HCT116 (cell line): ENCODE measurements around the gene RPP21. TPM values are rescaled to one million over a fixed set of nuclear protein-coding genes. Genes with fewer than 3 reads are reported as not detected.

Source experiments
- ATAC-seq: fragments of 200-7000 bp; cut with Tn5 transposase; 2 replicates; pipeline ENCODE4 v1.9.1; 2020; ENCODE audit warnings: mild to moderate bottlenecking, moderate library complexity
- BruUV-seq: library from RNA; stranded (reverse); fragments of 400-500 nt; replicated peaks from 2 replicates; lab custom pipeline; 2021; lab: Mats Ljungman, UMichigan
- CTCF ChIA-PET: fragments of 300-600 bp; sonication (Branson Sonifier 250); formaldehyde crosslinking; loops from one replicate; lab custom pipeline; 2021; ENCODE audit warnings: antibody characterized with exemption; lab: Charles Lee
- POLR2A ChIA-PET: fragments of 300-600, 350-600 bp; sonication (Branson Sonifier 250); formaldehyde crosslinking; loops from one replicate; lab custom pipeline; 2021; ENCODE audit warnings: antibody characterized with exemption; lab: Charles Lee
- RAD21 ChIA-PET, 2 experiments: fragments of 300-600 bp; sonication (Branson Sonifier 250); formaldehyde crosslinking; loops; one replicate each; lab custom pipeline; 2023; ENCODE audit warnings: low total read pairs in 2 of 2; ENCODE audit not compliant: uncharacterized antibody in 2 of 2, unreplicated experiment in 2 of 2, low non-redundant PET in 1 of 2; lab: Charles Lee
- DNase-seq: peaks from one replicate; pipeline ENCODE4 v3.0.0-alpha.2; 2010; ENCODE audit warnings: low read depth, low spot score
- H2AFZ ChIP-seq: fragments of 200-600 bp; shearing (Covaris generic), sonication (generic); 2 replicates; pipeline ENCODE4 v1.6.1; 2017; ENCODE audit warnings: low read depth, mixed run types, mixed read lengths, antibody characterized with exemption, low read length; ENCODE audit not compliant: poor library complexity, severe bottlenecking
- H3K27ac ChIP-seq: 2 replicates; pipeline ENCODE4 v1.5.1; 2012; ENCODE audit warnings: low read depth, low read length
- H3K27me3 ChIP-seq: fragments of 200-600 bp; sonication (generic); 2 replicates; pipeline ENCODE4 v1.6.1; 2016; ENCODE audit warnings: mixed run types, low read length, mixed read lengths; ENCODE audit not compliant: insufficient read depth
- H3K36me3 ChIP-seq, 2 experiments: fragments of 200-500 bp in 1 of 2; fragments of 200-600 bp in 1 of 2; sonication (Bioruptor generic) in 1 of 2; sonication (generic) in 1 of 2; 2 replicates each; pipeline versions ENCODE4 v1.5.1 to v1.6.1; 2014 to 2016; ENCODE audit warnings: low read length in 2 of 2, inconsistent platforms in 1 of 2, mixed read lengths in 1 of 2, mixed run types in 1 of 2; ENCODE audit not compliant: insufficient read depth in 2 of 2, control insufficient read depth in 1 of 2
- H3K4me1 ChIP-seq, 2 experiments: fragments of 200-600 bp in 1 of 2; sonication (generic) in 1 of 2; 2 replicates each; pipeline versions ENCODE4 v1.5.1 to v1.6.1; 2012 to 2017; ENCODE audit warnings: low read length in 2 of 2, inconsistent platforms in 1 of 2, mild to moderate bottlenecking in 1 of 2, mixed read lengths in 1 of 2, mixed run types in 1 of 2, moderate library complexity in 1 of 2; ENCODE audit not compliant: insufficient read depth in 2 of 2, control insufficient read depth in 1 of 2
- H3K4me2 ChIP-seq: fragments of 200-600 bp; sonication (generic); 2 replicates; pipeline ENCODE4 v1.6.1; 2017; ENCODE audit warnings: mixed run types, low read length, mixed read lengths
- H3K4me3 ChIP-seq, 2 experiments: fragments of 200-600 bp in 1 of 2; sonication (generic) in 1 of 2; replicated peaks in 1 of 2; 2 replicates each; pipeline ENCODE4 v1.5.1; 2011 to 2016; ENCODE audit warnings: low read length in 2 of 2, control low read depth in 1 of 2, low read depth in 1 of 2, mild to moderate bottlenecking in 1 of 2, mixed read lengths in 1 of 2, mixed run types in 1 of 2
- H3K79me2 ChIP-seq: fragments of 200-600 bp; sonication (generic); 2 replicates; pipeline ENCODE4 v1.6.1; 2017; ENCODE audit warnings: mild to moderate bottlenecking, mixed run types, low read length, moderate library complexity, mixed read lengths; ENCODE audit not compliant: insufficient read depth
- H3K9ac ChIP-seq: fragments of 200-600 bp; sonication (generic); 2 replicates; pipeline ENCODE4 v1.6.1; 2016; ENCODE audit warnings: low read length, mixed read lengths
- H3K9me2 ChIP-seq: fragments of 200-600 bp; sonication (generic), shearing (Covaris generic); 2 replicates; pipeline ENCODE4 v1.6.1; 2017; ENCODE audit warnings: mixed run types, mild to moderate bottlenecking, moderate library complexity; ENCODE audit not compliant: insufficient read depth
- H3K9me3 ChIP-seq, 2 experiments: fragments of 200-500 bp in 1 of 2; fragments of 200-600 bp in 1 of 2; sonication (Bioruptor generic) in 1 of 2; sonication (generic) in 1 of 2; 2 replicates each; pipeline ENCODE4 v1.6.1; 2014 to 2017; ENCODE audit warnings: low read length in 2 of 2, mixed read lengths in 2 of 2, inconsistent platforms in 1 of 2, low read depth in 1 of 2, mild to moderate bottlenecking in 1 of 2, mixed run types in 1 of 2, moderate library complexity in 1 of 2; ENCODE audit not compliant: control insufficient read depth in 1 of 2, insufficient read depth in 1 of 2
- H4K20me1 ChIP-seq: fragments of 200-600 bp; sonication (generic), shearing (Covaris generic); 2 replicates; pipeline ENCODE4 v1.6.1; 2017; ENCODE audit warnings: mixed run types, mild to moderate bottlenecking, moderate library complexity; ENCODE audit not compliant: insufficient read depth
- CEBPB ChIP-seq: IDR thresholded peaks from 2 replicates; pipeline ENCODE4 v1.6.1; 2012; ENCODE audit warnings: low read depth
- EZH2phosphoT487 ChIP-seq: fragments of 200-600 bp; IDR thresholded peaks from 2 replicates; pipeline ENCODE4 v1.6.1; 2018; ENCODE audit warnings: antibody characterized with exemption, borderline replicate concordance
- JUND ChIP-seq: IDR thresholded peaks from 2 replicates; pipeline ENCODE4 v1.6.1; 2012
- SP1 ChIP-seq: IDR thresholded peaks from 2 replicates; pipeline ENCODE4 v1.6.1; 2012; ENCODE audit warnings: low read depth
- intact Hi-C: fragments of 100-400 bp; cut with micrococcal nuclease; formaldehyde crosslinking; loops from 2 replicates; pipeline ENCODE4 v1.10.0; 2022
- total RNA-seq: library from RNA; stranded (reverse); gene quantifications from one replicate; pipeline ENCODE4 v1.2.1, GENCODE V29; 2021; ENCODE audit not compliant: unreplicated experiment
- TF ChIP-seq, protein P1 (sequence below): IDR thresholded peaks from 2 replicates; pipeline ENCODE4 v1.6.1; 2012

RPP21 gene
- total RNA-seq, 1 experiment from 2014 or later, result 70.4 TPM

DNA sequence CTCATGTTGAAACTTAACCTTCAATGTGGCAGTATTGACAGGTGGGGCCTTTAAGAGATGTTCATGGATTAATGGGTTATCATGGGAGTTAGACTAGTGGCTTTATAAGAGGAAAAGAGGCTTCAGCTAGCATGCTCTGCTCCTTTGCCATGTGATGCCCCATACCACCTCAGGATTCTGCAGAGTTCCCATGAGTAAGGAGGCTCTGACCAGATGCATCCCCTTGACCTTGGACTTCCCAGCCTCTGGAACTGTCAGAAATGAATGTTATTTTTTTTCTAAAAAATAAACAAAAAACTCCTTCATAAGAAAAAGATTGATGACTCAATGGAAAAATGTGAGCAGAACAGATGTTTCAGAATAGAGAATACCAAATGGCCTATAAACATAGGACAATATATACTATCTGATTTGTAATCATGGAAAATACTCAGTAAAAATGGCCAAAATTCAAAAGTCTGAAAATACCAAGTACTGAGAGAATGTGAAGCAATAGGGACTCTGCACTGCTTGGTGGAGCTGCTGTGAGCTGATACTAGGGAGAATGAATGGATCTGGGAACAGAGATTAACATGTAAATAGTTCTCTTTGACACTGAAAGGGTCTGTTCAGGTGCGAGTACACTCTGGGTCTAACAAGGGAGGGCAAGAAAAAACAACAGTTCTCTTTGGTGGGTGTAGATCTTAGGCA is 25.7 kb upstream of the RPP21 start:
- no peak overlapping the region for H3K9ac ChIP-seq
- peaks cover 13 to 15% of the 10 kb centered on the region in 2 experiments; a peak in 2 of 4 replicates for H3K36me3 ChIP-seq
- peaks cover 100% of the 10 kb centered on the region for H3K79me2 ChIP-seq
- H2AFZ ChIP-seq, result no peak overlapping the region
- ChIA-PET RAD21 (no interaction called here), POLR2A (no interaction called here), CTCF (no interaction called here)
- no peak for ATAC-seq
- intact Hi-C loops, result no loop called here
- H3K9me3 ChIP-seq, result no peaks in the 10 kb centered on the region
- H3K4me3 ChIP-seq, result no peak overlapping the region
- H3K27me3 ChIP-seq, result no peaks in the 10 kb centered on the region
- no peaks in the 10 kb centered on the region for H3K4me1 ChIP-seq
- no peaks in the 10 kb centered on the region for H3K9me2 ChIP-seq
- no peak overlapping the region for H3K27ac ChIP-seq
- BruUV-seq, result no TSS peak
- DNase-seq, result no peak
- H4K20me1 ChIP-seq, result peaks cover 39% of the 10 kb centered on the region
- no peak overlapping the region for H3K4me2 ChIP-seq
- no peak for TF ChIP-seq SP1

DNA sequence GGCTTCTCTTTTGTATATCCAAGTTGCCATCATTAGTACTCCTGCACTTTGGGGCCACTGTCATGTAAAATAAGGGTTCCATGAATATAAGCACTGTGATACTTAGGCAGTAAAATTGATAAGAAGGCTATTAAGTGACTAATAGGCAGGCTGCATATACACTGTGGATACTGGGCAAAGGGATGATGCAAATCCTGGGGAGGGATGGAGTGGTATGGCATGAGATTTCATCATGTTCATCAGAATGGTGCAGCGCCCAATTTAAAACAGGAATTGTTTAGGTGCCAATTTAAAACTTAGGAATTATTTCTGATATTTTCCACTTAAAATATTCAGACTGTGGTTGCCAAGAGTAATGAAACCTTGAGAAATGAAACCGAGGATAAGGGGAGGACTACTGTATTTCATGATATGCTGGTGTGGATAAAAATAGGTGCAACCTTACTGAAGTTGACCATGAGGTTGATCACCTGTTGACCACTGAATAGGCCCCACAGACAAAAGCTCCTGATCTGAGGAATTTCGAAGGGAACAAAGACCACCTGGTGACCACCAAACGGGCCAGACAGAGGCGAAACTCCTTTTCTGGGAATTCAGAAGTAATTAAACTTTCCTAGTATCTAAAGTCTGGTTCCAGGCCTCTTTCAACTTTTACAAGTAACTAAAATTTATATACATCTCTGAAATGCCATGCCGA is 23.1 kb upstream of the RPP21 start:
- Histone ChIP-seq H3K4me1 (peaks cover 4 to 14% of the 10 kb centered on the region in 2 experiments), H3K9me3 (no peaks in the 10 kb centered on the region), H3K27ac (no peak overlapping the region), H4K20me1 (peaks cover 40% of the 10 kb centered on the region), H3K79me2 (peaks cover 96% of the 10 kb centered on the region), H3K9me2 (no peaks in the 10 kb centered on the region), H3K4me2 (no peak overlapping the region), H3K36me3 (peaks cover 0 to 2% of the 10 kb centered on the region in 2 experiments; a peak in 1 of 4 replicates), H2AFZ (no peak overlapping the region), H3K27me3 (no peaks in the 10 kb centered on the region), H3K4me3 (no peak overlapping the region), H3K9ac (no peak overlapping the region)
- intact Hi-C loops, result no loop called here
- BruUV-seq, result no TSS peak
- ChIA-PET CTCF (no interaction called here), POLR2A (no interaction called here), RAD21 (no interaction called here)
- ATAC-seq (no peak), DNase-seq (no peak)
- TF ChIP-seq JUND (no peak), CEBPB (peak; percentile 75), EZH2phosphoT487 (no peak)
- TF ChIP-seq, protein P1, sequence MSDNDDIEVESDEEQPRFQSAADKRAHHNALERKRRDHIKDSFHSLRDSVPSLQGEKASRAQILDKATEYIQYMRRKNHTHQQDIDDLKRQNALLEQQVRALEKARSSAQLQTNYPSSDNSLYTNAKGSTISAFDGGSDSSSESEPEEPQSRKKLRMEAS, result no peak
